Measurements from ENCODE around the gene C12orf75. TPM values are rescaled to one million over a fixed set of nuclear protein-coding genes. Genes with fewer than 3 reads are reported as not detected.

C12orf75 gene
- total RNA-seq, 1 donor from 2014 or later = 163 TPM

DNA sequence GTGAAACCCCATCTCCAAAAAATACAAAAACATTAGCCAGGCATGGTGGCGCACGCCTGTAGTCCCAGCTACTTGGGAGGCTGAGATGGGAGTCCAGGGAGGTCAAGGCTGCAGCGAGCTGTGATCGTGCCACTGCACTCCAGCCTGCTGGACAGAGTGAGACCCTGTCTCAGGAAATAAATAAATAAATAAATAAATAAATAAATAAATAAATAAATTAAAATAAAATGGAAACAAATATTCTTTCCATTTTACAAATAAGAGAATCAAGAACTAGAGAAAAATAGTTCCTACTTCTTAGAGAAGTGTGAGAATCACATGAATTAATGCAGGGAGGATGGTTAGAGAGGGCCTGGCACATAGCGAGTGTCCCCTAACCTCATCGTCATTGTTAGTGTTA lies 53.7 kb downstream of the C12orf75 start:
- FAIRE-seq = no peak
- H2AFZ ChIP-seq (ENCODE audit: low read depth, low read length) = no peak overlapping the region
- H4K20me1 ChIP-seq (ENCODE audit: insufficient read depth, low read length) = no peaks in the 10 kb centered on the region
- H3K4me1 ChIP-seq (ENCODE audit: insufficient read depth, low read length) = peaks cover 10% of the 10 kb centered on the region
- Mint-ChIP-seq H3K27me3 (ENCODE audit: low read depth, unreplicated experiment) (no peaks in the 10 kb centered on the region), H3K4me1 (ENCODE audit: low read depth, unreplicated experiment) (peaks cover 11% of the 10 kb centered on the region), H3K36me3 (ENCODE audit: low read depth, unreplicated experiment) (peaks cover 7% of the 10 kb centered on the region), H3K9me3 (ENCODE audit: unreplicated experiment) (no peaks in the 10 kb centered on the region), H3K4me3 (ENCODE audit: unreplicated experiment) (no peak overlapping the region), H3K27ac (ENCODE audit: unreplicated experiment) (no peak overlapping the region)
- no peaks in the 10 kb centered on the region for H3K79me2 ChIP-seq (ENCODE audit: insufficient read depth, low read length)
- no peak overlapping the region for H3K27ac ChIP-seq (ENCODE audit: low read depth, low read length)
- no peak overlapping the region for H3K4me2 ChIP-seq (ENCODE audit: low read length)
- no peaks in the 10 kb centered on the region for H3K36me3 ChIP-seq (ENCODE audit: insufficient read depth, low read length)
- TF ChIP-seq, protein P1, sequence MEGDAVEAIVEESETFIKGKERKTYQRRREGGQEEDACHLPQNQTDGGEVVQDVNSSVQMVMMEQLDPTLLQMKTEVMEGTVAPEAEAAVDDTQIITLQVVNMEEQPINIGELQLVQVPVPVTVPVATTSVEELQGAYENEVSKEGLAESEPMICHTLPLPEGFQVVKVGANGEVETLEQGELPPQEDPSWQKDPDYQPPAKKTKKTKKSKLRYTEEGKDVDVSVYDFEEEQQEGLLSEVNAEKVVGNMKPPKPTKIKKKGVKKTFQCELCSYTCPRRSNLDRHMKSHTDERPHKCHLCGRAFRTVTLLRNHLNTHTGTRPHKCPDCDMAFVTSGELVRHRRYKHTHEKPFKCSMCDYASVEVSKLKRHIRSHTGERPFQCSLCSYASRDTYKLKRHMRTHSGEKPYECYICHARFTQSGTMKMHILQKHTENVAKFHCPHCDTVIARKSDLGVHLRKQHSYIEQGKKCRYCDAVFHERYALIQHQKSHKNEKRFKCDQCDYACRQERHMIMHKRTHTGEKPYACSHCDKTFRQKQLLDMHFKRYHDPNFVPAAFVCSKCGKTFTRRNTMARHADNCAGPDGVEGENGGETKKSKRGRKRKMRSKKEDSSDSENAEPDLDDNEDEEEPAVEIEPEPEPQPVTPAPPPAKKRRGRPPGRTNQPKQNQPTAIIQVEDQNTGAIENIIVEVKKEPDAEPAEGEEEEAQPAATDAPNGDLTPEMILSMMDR (IDR thresholded peaks at IDR 0.05; ENCODE audit: insufficient read depth, low read depth, low read length) = no peak
- TF ChIP-seq EZH2 (IDR thresholded peaks at IDR 0.05; ENCODE audit: insufficient read depth, low read length) = no peak
- no peak overlapping the region for H3K9ac ChIP-seq (ENCODE audit: low read length)
- no peaks in the 10 kb centered on the region for H3K27me3 ChIP-seq (ENCODE audit: insufficient read depth, low read length)
- no peaks in the 10 kb centered on the region for H3K9me3 ChIP-seq (ENCODE audit: insufficient read depth, low read depth, low read length)
- no peak overlapping the region for H3K4me3 ChIP-seq (ENCODE audit: insufficient read depth, low read depth, low read length)
- DNase-seq (ENCODE audit: low read depth) = no peak

DNA sequence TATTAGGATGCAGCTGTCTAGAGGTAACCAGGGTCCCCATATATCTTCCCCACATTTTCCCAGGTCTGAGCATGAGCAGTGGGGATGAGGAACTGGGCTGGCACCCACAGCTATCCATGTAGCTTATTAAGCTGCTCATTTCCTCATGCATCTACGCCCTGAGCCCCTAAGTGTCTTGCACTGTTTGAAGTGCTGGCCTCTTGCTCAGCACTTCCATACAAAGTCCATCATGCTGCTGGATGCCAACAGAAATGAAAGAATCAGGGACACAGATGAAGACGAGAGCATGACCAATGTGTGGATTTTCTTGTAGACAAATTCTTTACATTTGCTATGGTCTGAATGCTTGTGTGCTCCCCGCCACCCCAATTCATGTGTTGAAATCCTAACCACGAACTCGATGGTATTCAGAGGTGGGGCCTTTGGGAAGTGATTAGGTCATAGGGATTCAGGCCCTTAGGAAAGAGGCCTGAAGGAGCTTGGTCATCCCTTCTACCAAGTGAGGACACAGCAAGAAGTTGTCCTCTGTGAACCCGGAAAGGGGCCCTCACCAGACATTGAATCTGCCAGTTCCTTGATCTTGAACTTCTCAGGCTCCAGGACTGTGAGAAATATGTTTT lies 54.5 kb downstream of the C12orf75 start:
- H3K27me3 Mint-ChIP-seq (ENCODE audit: low read depth, unreplicated experiment) = no peaks in the 10 kb centered on the region
- no peaks in the 10 kb centered on the region for H4K20me1 ChIP-seq (ENCODE audit: insufficient read depth, low read length)
- H3K27ac ChIP-seq (ENCODE audit: low read depth, low read length) = no peak overlapping the region
- H3K4me1 ChIP-seq (ENCODE audit: insufficient read depth, low read length) = peaks cover 10% of the 10 kb centered on the region
- H3K9me3 ChIP-seq (ENCODE audit: insufficient read depth, low read depth, low read length) = no peaks in the 10 kb centered on the region
- H3K9ac ChIP-seq (ENCODE audit: low read length) = no peak overlapping the region
- no peak overlapping the region for H3K27ac Mint-ChIP-seq (ENCODE audit: unreplicated experiment)
- H3K4me2 ChIP-seq (ENCODE audit: low read length) = no peak overlapping the region
- no peak for TF ChIP-seq EZH2 (IDR thresholded peaks at IDR 0.05; ENCODE audit: insufficient read depth, low read length)
- TF ChIP-seq, protein P1 (IDR thresholded peaks at IDR 0.05; ENCODE audit: insufficient read depth, low read depth, low read length) = no peak
- H3K36me3 ChIP-seq (ENCODE audit: insufficient read depth, low read length) = no peaks in the 10 kb centered on the region
- H3K36me3 Mint-ChIP-seq (ENCODE audit: low read depth, unreplicated experiment) = peaks cover 7% of the 10 kb centered on the region
- H3K4me3 Mint-ChIP-seq (ENCODE audit: unreplicated experiment) = no peak overlapping the region
- peaks cover 4% of the 10 kb centered on the region for H3K9me3 Mint-ChIP-seq (ENCODE audit: unreplicated experiment)
- no peak overlapping the region for H2AFZ ChIP-seq (ENCODE audit: low read depth, low read length)
- no peaks in the 10 kb centered on the region for H3K27me3 ChIP-seq (ENCODE audit: insufficient read depth, low read length)
- no peak for FAIRE-seq
- H3K4me1 Mint-ChIP-seq (ENCODE audit: low read depth, unreplicated experiment) = peaks cover 11% of the 10 kb centered on the region
- H3K4me3 ChIP-seq (ENCODE audit: insufficient read depth, low read depth, low read length) = no peak overlapping the region
- peak; percentile 64 for DNase-seq (ENCODE audit: low read depth)
- no peaks in the 10 kb centered on the region for H3K79me2 ChIP-seq (ENCODE audit: insufficient read depth, low read length)

DNA sequence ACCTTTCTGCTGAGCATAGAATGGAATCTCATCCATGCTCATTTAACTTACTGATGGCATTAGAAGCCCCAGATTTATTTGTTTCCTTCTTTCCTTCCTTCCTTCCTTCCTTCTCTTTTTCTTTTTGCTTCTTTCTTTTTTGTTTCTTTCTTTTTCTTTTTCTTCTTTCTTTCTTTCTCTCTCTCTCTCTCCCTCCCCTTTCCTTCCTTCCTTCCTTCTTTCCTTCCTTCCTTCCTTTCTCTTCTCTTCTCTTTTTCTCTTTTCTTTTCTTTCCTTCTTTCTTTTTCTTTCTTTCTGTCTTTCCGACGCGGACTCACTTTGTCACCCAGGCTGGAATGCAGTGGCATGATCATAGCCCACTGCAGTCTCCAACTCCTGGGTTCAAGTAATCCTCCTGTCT lies 55.9 kb downstream of the C12orf75 start:
- H3K4me1 Mint-ChIP-seq (ENCODE audit: low read depth, unreplicated experiment) = peaks cover 11% of the 10 kb centered on the region
- no peaks in the 10 kb centered on the region for H3K9me3 ChIP-seq (ENCODE audit: insufficient read depth, low read depth, low read length)
- H3K27ac ChIP-seq (ENCODE audit: low read depth, low read length) = no peak overlapping the region
- H3K27ac Mint-ChIP-seq (ENCODE audit: unreplicated experiment) = no peak overlapping the region
- FAIRE-seq (no peak), DNase-seq (ENCODE audit: low read depth) (no peak)
- peaks cover 10% of the 10 kb centered on the region for H3K4me1 ChIP-seq (ENCODE audit: insufficient read depth, low read length)
- H3K36me3 ChIP-seq (ENCODE audit: insufficient read depth, low read length) = peaks cover 2% of the 10 kb centered on the region
- H2AFZ ChIP-seq (ENCODE audit: low read depth, low read length) = no peak overlapping the region
- no peaks in the 10 kb centered on the region for H3K27me3 Mint-ChIP-seq (ENCODE audit: low read depth, unreplicated experiment)
- no peaks in the 10 kb centered on the region for H3K27me3 ChIP-seq (ENCODE audit: insufficient read depth, low read length)
- H3K79me2 ChIP-seq (ENCODE audit: insufficient read depth, low read length) = no peaks in the 10 kb centered on the region
- no peak overlapping the region for H3K4me3 ChIP-seq (ENCODE audit: insufficient read depth, low read depth, low read length)
- no peak overlapping the region for H3K9ac ChIP-seq (ENCODE audit: low read length)
- H3K4me3 Mint-ChIP-seq (ENCODE audit: unreplicated experiment) = no peak overlapping the region
- no peak for TF ChIP-seq EZH2 (IDR thresholded peaks at IDR 0.05; ENCODE audit: insufficient read depth, low read length)
- TF ChIP-seq, protein P1 (IDR thresholded peaks at IDR 0.05; ENCODE audit: insufficient read depth, low read depth, low read length) = no peak
- H3K36me3 Mint-ChIP-seq (ENCODE audit: low read depth, unreplicated experiment) = peaks cover 13% of the 10 kb centered on the region
- peaks cover 4% of the 10 kb centered on the region for H3K9me3 Mint-ChIP-seq (ENCODE audit: unreplicated experiment)
- H4K20me1 ChIP-seq (ENCODE audit: insufficient read depth, low read length) = no peaks in the 10 kb centered on the region
- no peak overlapping the region for H3K4me2 ChIP-seq (ENCODE audit: low read length)

Data from astrocyte (in vitro differentiated cells and primary cell).